Measurements from ENCODE around the gene AP4B1. TPM values are rescaled to one million over a fixed set of nuclear protein-coding genes. Genes with fewer than 3 reads are reported as not detected.
"Not testable (repeated sequence)": the region's sequence is repeated elsewhere in the genome, so short reads cannot be mapped to it uniquely, and the experiment has no call there.

The AP4B1 gene
- total RNA-seq, 8 experiments from 2014 or later, result 15.3 to 45.2 (median 24.7) TPM

- H3K4me1 ChIP-seq (replicated peaks in 1 of 2), result no peaks in the 10 kb centered on the region
- no peak overlapping the region for H3K4me3 ChIP-seq
- WGBS, 10 experiments, result 57 to 97% (median 84%) methylated on average over 2 to 3 of the region's 3 CpGs; no CpG with 5 or more reads in 1 of the 10 experiments
- no peak overlapping the region for H3K27ac ChIP-seq
- in situ Hi-C loops (cut with MboI; ENCODE audit: low pct_unique_long_range_greater_than_20kb in 2 of 9, low sequenced_read_pairs in 9 of 9, unreplicated experiment in 9 of 9), result no loop called here
- no peak for ATAC-seq (replicated peaks in 6 of 8)
These were observed 46.2 kb downstream of the AP4B1 start for GRCh38 chr1:113858418-113858817.

GRCh38 chr1:113857776-113858175 is 46.8 kb downstream of the AP4B1 start:
- 61 to 92% (median 73%) methylated on average over 2 to 3 of the region's 3 CpGs for WGBS, 10 experiments

GRCh38 chr1:113856401-113856790 is 48.2 kb downstream of the AP4B1 start:
- ATAC-seq (replicated peaks in 6 of 8), result no peak
- no peak overlapping the region for H3K4me3 ChIP-seq
- no peak overlapping the region for H3K27ac ChIP-seq
- no peaks in the 10 kb centered on the region for H3K4me1 ChIP-seq (replicated peaks in 1 of 2)
- in situ Hi-C loops (cut with MboI; ENCODE audit: low pct_unique_long_range_greater_than_20kb in 2 of 9, low sequenced_read_pairs in 9 of 9, unreplicated experiment in 9 of 9), result no loop called here
- WGBS, 10 experiments, result 31 to 100% (median 87%) methylated on average over 1 to 2 of the region's 2 CpGs; no CpG with 5 or more reads in 2 of the 10 experiments

More at GRCh38 chr1:113857776-113858175, 46.8 kb downstream of the AP4B1 start:
- ATAC-seq (replicated peaks in 6 of 8), result no peak
- Histone ChIP-seq H3K4me1 (replicated peaks in 1 of 2) (no peaks in the 10 kb centered on the region), H3K4me3 (no peak overlapping the region), H3K27ac (no peak overlapping the region)
- in situ Hi-C loops (cut with MboI; ENCODE audit: low pct_unique_long_range_greater_than_20kb in 2 of 9, low sequenced_read_pairs in 9 of 9, unreplicated experiment in 9 of 9), result no loop called here

GRCh38 chr1:113855630-113856400 is 48.8 kb downstream of the AP4B1 start:
- Histone ChIP-seq H3K27ac (no peak overlapping the region), H3K4me1 (replicated peaks in 1 of 2) (no peaks in the 10 kb centered on the region), H3K4me3 (no peak overlapping the region)
- ATAC-seq (replicated peaks in 6 of 8), result no peak
- WGBS, 10 experiments, result 38 to 100% (median 86%) methylated on average over 1 to 4 of the region's 4 CpGs; no CpG with 5 or more reads in 1 of the 10 experiments
- in situ Hi-C loops (cut with MboI; ENCODE audit: low pct_unique_long_range_greater_than_20kb in 2 of 9, low sequenced_read_pairs in 9 of 9, unreplicated experiment in 9 of 9), result no loop called here

- ATAC-seq (replicated peaks in 6 of 8), result no peak
- no peaks in the 10 kb centered on the region for H3K4me1 ChIP-seq (replicated peaks in 1 of 2)
- in situ Hi-C loops (cut with MboI; ENCODE audit: low pct_unique_long_range_greater_than_20kb in 2 of 9, low sequenced_read_pairs in 9 of 9, unreplicated experiment in 9 of 9), result no loop called here
- H3K27ac ChIP-seq, result no peak overlapping the region
- H3K4me3 ChIP-seq, result no peak overlapping the region
- WGBS, 10 experiments, result 0 to 91% (median 33%) methylated on average over 1 of the region's 1 CpG; no CpG with 5 or more reads in 6 of the 10 experiments
These were observed 50.4 kb downstream of the AP4B1 start for GRCh38 chr1:113854234-113854633.

- in situ Hi-C loops (cut with MboI; ENCODE audit: low pct_unique_long_range_greater_than_20kb in 2 of 9, low sequenced_read_pairs in 9 of 9, unreplicated experiment in 9 of 9); H3K4me3 ChIP-seq; H3K27ac ChIP-seq; ATAC-seq (replicated peaks in 6 of 8); H3K4me1 ChIP-seq (replicated peaks in 1 of 2): not testable (repeated sequence)
- WGBS, 10 experiments, result 0 to 97% (median 93%) methylated on average over 1 to 6 of the region's 6 CpGs; no CpG with 5 or more reads in 3 of the 10 experiments
These were observed 51.9 kb downstream of the AP4B1 start for GRCh38 chr1:113852694-113853093.

- no peaks in the 10 kb centered on the region for H3K4me1 ChIP-seq (replicated peaks in 1 of 2)
- in situ Hi-C loops (cut with MboI; ENCODE audit: low pct_unique_long_range_greater_than_20kb in 2 of 9, low sequenced_read_pairs in 9 of 9, unreplicated experiment in 9 of 9), result no loop called here
- ATAC-seq (replicated peaks in 6 of 8), result no peak
- no peak overlapping the region for H3K27ac ChIP-seq
- no peak overlapping the region for H3K4me3 ChIP-seq
- WGBS, 10 experiments, result 5 to 83% (median 41%) methylated on average over 1 to 2 of the region's 3 CpGs; no CpG with 5 or more reads in 2 of the 10 experiments
These were observed 54.3 kb downstream of the AP4B1 start for GRCh38 chr1:113850127-113850796.

- no peak for ATAC-seq (replicated peaks in 6 of 8)
- no peak overlapping the region for H3K4me3 ChIP-seq
- H3K27ac ChIP-seq, result no peak overlapping the region
- no peaks in the 10 kb centered on the region for H3K4me1 ChIP-seq (replicated peaks in 1 of 2)
- in situ Hi-C loops (cut with MboI; ENCODE audit: low pct_unique_long_range_greater_than_20kb in 2 of 9, low sequenced_read_pairs in 9 of 9, unreplicated experiment in 9 of 9), result no loop called here
These were observed 55.5 kb downstream of the AP4B1 start for GRCh38 chr1:113849072-113849471.

- in situ Hi-C loops (cut with MboI; ENCODE audit: low pct_unique_long_range_greater_than_20kb in 2 of 9, low sequenced_read_pairs in 9 of 9, unreplicated experiment in 9 of 9), result no loop called here
- WGBS, 10 experiments, result 25 to 67% (median 44%) methylated on average over 1 to 2 of the region's 2 CpGs
These were observed 58.1 kb downstream of the AP4B1 start for GRCh38 chr1:113846391-113847035.

More at GRCh38 chr1:113846391-113847035, 58.1 kb downstream of the AP4B1 start:
- Histone ChIP-seq H3K27ac (no peak overlapping the region), H3K4me3 (no peak overlapping the region), H3K4me1 (replicated peaks in 1 of 2) (no peaks in the 10 kb centered on the region)
- ATAC-seq (replicated peaks in 6 of 8), result no peak

Other genes starting within 250 kb of the AP4B1 start
- gene PHTF1, start 145.3 kb downstream of the AP4B1 start, total RNA-seq, result 10 to 100 TPM; 15.8 to 41.4 (median 22.8) TPM
- gene RSBN1, start 92.3 kb downstream of the AP4B1 start, total RNA-seq, result 10 to 100 TPM in 6 of 8 experiments, 1 to 10 TPM in 2; 5.1 to 37.1 (median 22.4) TPM
- gene PTPN22, start 33.1 kb downstream of the AP4B1 start, total RNA-seq, result 1 to 10 TPM in 1 of 8 experiments, under 1 TPM in 4, not detected in 3; 0.11 to 1.0 (median 0.18) TPM
- gene BCL2L15, start 17.2 kb downstream of the AP4B1 start, total RNA-seq, result 1 to 10 TPM in 2 of 8 experiments, under 1 TPM in 6; 0.20 to 3.5 (median 0.61) TPM
- 10 to 100 TPM in 1 of 8 experiments, 1 to 10 TPM in 7; 1.6 to 14.2 (median 6.4) TPM for gene DCLRE1B, start 527 bp upstream of the AP4B1 start, total RNA-seq
- gene HIPK1, start 24.5 kb upstream of the AP4B1 start, total RNA-seq, result 10 to 100 TPM; 12.5 to 59.5 (median 30.9) TPM
- 100 to 1,000 TPM in 1 of 8 experiments, 10 to 100 TPM in 1, 1 to 10 TPM in 4, under 1 TPM in 2; 0.27 to 172 (median 3.8) TPM for gene OLFML3, start 74.7 kb upstream of the AP4B1 start, total RNA-seq
- gene SYT6, start 249.1 kb upstream of the AP4B1 start, total RNA-seq, result 10 to 100 TPM in 4 of 8 experiments, 1 to 10 TPM in 1, under 1 TPM in 2, not detected in 1; 0.10 to 13.9 (median 10.7) TPM